PC-3 (cell line): Measurements from ENCODE around the gene PCNP. TPM values are rescaled to one million over a fixed set of nuclear protein-coding genes. Genes with fewer than 3 reads are reported as not detected.
"Not testable (repeated sequence)": the region's sequence is repeated elsewhere in the genome, so short reads cannot be mapped to it uniquely, and the experiment has no call there.

Source experiments
- ATAC-seq: fragments of 200-7000 bp; cut with Tn5 transposase; 2 replicates; pipeline ENCODE4 v1.9.1; 2020; ENCODE audit warnings: mild to moderate bottlenecking, moderate library complexity
- BruUV-seq: library from RNA; stranded (reverse); fragments of 400-500 nt; replicated peaks from 2 replicates; lab custom pipeline; 2021; lab: Mats Ljungman, UMichigan
- CTCF ChIA-PET: fragments of 300-600 bp; sonication (Branson Sonifier 250); formaldehyde crosslinking; loops from one replicate; lab custom pipeline; 2022; ENCODE audit warnings: antibody characterized with exemption; lab: Charles Lee
- POLR2A ChIA-PET: fragments of 300-600 bp; sonication (Branson Sonifier 250); formaldehyde crosslinking; loops from one replicate; lab custom pipeline; 2022; ENCODE audit warnings: antibody characterized with exemption; ENCODE audit not compliant: unreplicated experiment; lab: Charles Lee
- DNase-seq: peaks from one replicate; pipeline ENCODE4 v3.0.0-alpha.2; 2015
- H2AFZ ChIP-seq: fragments of 300-600 bp; sonication (generic); 2 replicates; pipeline ENCODE4 v1.6.0; 2016; ENCODE audit warnings: antibody characterized with exemption, low read length
- H3F3A ChIP-seq: fragments of 300-600 bp; sonication (generic); one replicate; pipeline ENCODE4 v1.6.0; 2017; ENCODE audit warnings: antibody characterized with exemption, low read length, control low read depth, mild to moderate bottlenecking; ENCODE audit not compliant: unreplicated experiment
- H3K27ac ChIP-seq: fragments of 300-600 bp; sonication (generic); 2 replicates; pipeline ENCODE4 v1.5.1; 2016; ENCODE audit warnings: mild to moderate bottlenecking, low read length
- H3K27me3 ChIP-seq: fragments of 300-600 bp; sonication (generic); 2 replicates; pipeline ENCODE4 v1.6.1; 2016; ENCODE audit warnings: low read length, mixed read lengths
- H3K36me3 ChIP-seq: fragments of 300-600 bp; sonication (generic); 2 replicates; pipeline ENCODE4 v1.6.1; 2016; ENCODE audit warnings: low read depth, mixed run types, low read length, mixed read lengths
- H3K4me1 ChIP-seq: fragments of 300-600 bp; sonication (generic); 2 replicates; pipeline ENCODE4 v1.5.1; 2016; ENCODE audit warnings: low read length; ENCODE audit not compliant: insufficient read depth
- H3K4me2 ChIP-seq: fragments of 300-600 bp; sonication (generic); 2 replicates; pipeline ENCODE4 v1.6.0; 2016; ENCODE audit warnings: low read length
- H3K4me3 ChIP-seq: fragments of 300-600 bp; sonication (generic); 2 replicates; pipeline ENCODE4 v1.5.1; 2016; ENCODE audit warnings: mild to moderate bottlenecking, low read length, mixed read lengths
- H3K79me2 ChIP-seq: fragments of 300-600 bp; sonication (generic); 2 replicates; pipeline ENCODE4 v1.6.1; 2017; ENCODE audit warnings: low read length, mixed read lengths
- H3K9ac ChIP-seq: fragments of 300-600 bp; sonication (generic); 2 replicates; pipeline ENCODE4 v1.6.0; 2016; ENCODE audit warnings: mild to moderate bottlenecking, low read length
- H3K9me2 ChIP-seq: fragments of 300-600 bp; sonication (generic); replicated peaks from 2 replicates; pipeline ENCODE4 v1.6.1; 2016; ENCODE audit warnings: mixed run types, low read length, mixed read lengths
- H3K9me3 ChIP-seq: fragments of 300-600 bp; sonication (generic); 2 replicates; pipeline ENCODE4 v1.6.1; 2016; ENCODE audit warnings: low read length, mixed read lengths
- H4K20me1 ChIP-seq: fragments of 300-600 bp; sonication (generic); 2 replicates; pipeline ENCODE4 v1.6.1; 2016; ENCODE audit warnings: low read length, mixed read lengths
- EZH2 ChIP-seq: fragments of 300-600 bp; sonication (generic); IDR thresholded peaks from one replicate; pipeline ENCODE4 v1.6.1; 2017; ENCODE audit warnings: antibody characterized with exemption, mild to moderate bottlenecking, low read length; ENCODE audit not compliant: unreplicated experiment
- EZH2phosphoT487 ChIP-seq: fragments of 300-600 bp; sonication (generic); IDR thresholded peaks from 2 replicates; pipeline ENCODE4 v1.6.1; 2018; ENCODE audit warnings: mild to moderate bottlenecking, antibody characterized with exemption, low read length, borderline replicate concordance
- intact Hi-C: fragments of 100-400 bp; cut with micrococcal nuclease; formaldehyde crosslinking; loops from 2 replicates; pipeline ENCODE4 v1.9.0; 2023
- total RNA-seq: library from RNA; depleted of rRNA; stranded (reverse); fragments of >200 nt; gene quantifications from 2 replicates; pipeline ENCODE4 v1.2.3, GENCODE V29; 2014
- TF ChIP-seq, protein P1 (sequence below): fragments of 300-600 bp; sonication (generic); conservative IDR thresholded peaks from 2 replicates; pipeline ENCODE4 v1.5.1; 2017; ENCODE audit warnings: antibody characterized with exemption, low read depth, mild to moderate bottlenecking, low read length

Gene PCNP
- total RNA-seq, 1 experiment from 2014 or later, result 71.1 TPM

DNA sequence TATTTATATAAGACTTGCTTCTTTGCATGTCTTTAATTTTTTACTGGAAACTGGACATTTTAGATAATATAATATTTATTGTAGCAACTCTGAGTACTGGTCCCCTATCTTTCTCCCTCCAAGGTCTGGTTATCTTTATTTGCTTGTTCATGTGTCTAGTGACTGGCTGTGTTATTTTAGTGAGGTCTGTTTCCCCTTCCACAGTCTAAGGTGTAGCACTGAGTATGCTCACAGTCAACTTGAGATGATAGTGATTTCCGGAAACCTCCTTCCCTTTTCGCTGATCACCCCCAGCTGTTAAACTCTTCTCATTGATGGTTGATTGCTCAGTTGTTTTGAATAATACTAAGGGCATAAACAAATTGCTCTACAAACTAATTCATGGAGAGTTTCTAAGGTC, 37.0 kb downstream of the PCNP start:
- ATAC-seq (no peak), DNase-seq (no peak)
- CTCF ChIA-PET, result no interaction called here
- Histone ChIP-seq H3K4me2 (no peak overlapping the region), H3K79me2 (no peaks in the 10 kb centered on the region), H3K9me3 (no peaks in the 10 kb centered on the region), H3K4me3 (no peak overlapping the region), H2AFZ (no peak overlapping the region), H3K4me1 (no peaks in the 10 kb centered on the region), H3K9ac (no peak overlapping the region), H4K20me1 (no peaks in the 10 kb centered on the region), H3F3A (no peaks in the 10 kb centered on the region), H3K9me2 (no peaks in the 10 kb centered on the region), H3K27me3 (no peaks in the 10 kb centered on the region), H3K27ac (no peak overlapping the region), H3K36me3 (no peaks in the 10 kb centered on the region)
- intact Hi-C loops, result no loop called here
- BruUV-seq, result no TSS peak
- POLR2A ChIA-PET, result no interaction called here
- TF ChIP-seq, protein P1, sequence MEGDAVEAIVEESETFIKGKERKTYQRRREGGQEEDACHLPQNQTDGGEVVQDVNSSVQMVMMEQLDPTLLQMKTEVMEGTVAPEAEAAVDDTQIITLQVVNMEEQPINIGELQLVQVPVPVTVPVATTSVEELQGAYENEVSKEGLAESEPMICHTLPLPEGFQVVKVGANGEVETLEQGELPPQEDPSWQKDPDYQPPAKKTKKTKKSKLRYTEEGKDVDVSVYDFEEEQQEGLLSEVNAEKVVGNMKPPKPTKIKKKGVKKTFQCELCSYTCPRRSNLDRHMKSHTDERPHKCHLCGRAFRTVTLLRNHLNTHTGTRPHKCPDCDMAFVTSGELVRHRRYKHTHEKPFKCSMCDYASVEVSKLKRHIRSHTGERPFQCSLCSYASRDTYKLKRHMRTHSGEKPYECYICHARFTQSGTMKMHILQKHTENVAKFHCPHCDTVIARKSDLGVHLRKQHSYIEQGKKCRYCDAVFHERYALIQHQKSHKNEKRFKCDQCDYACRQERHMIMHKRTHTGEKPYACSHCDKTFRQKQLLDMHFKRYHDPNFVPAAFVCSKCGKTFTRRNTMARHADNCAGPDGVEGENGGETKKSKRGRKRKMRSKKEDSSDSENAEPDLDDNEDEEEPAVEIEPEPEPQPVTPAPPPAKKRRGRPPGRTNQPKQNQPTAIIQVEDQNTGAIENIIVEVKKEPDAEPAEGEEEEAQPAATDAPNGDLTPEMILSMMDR, result no peak
- TF ChIP-seq EZH2 (no peak), EZH2phosphoT487 (no peak)

DNA sequence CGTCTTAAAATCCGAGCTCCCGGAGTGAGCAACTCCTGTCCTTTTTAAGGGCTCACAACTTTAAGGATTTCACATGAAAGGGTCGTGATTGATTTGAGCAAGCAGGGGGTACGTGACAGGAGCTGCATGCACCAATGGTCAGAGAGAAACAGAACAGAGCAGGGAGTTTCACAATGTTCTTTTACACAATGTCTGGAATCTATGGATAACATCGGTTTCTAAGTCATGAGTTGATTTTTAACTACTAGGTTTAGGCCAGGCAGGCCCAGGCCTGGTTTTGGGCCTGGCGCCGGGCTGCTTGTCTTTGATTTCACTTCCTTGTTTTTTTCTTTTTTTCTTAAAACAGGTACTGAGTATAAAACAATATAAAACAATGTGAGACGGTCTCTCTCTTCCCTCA, 39.0 kb downstream of the PCNP start:
- ATAC-seq, POLR2A ChIA-PET, H4K20me1 ChIP-seq, H3K27ac ChIP-seq, H3K4me3 ChIP-seq, DNase-seq, H3K79me2 ChIP-seq, H2AFZ ChIP-seq, CTCF ChIA-PET, H3K4me1 ChIP-seq, H3K9me3 ChIP-seq, intact Hi-C loops, H3K9ac ChIP-seq, BruUV-seq, H3F3A ChIP-seq, H3K27me3 ChIP-seq, H3K9me2 ChIP-seq, H3K4me2 ChIP-seq, H3K36me3 ChIP-seq: not testable (repeated sequence)

DNA sequence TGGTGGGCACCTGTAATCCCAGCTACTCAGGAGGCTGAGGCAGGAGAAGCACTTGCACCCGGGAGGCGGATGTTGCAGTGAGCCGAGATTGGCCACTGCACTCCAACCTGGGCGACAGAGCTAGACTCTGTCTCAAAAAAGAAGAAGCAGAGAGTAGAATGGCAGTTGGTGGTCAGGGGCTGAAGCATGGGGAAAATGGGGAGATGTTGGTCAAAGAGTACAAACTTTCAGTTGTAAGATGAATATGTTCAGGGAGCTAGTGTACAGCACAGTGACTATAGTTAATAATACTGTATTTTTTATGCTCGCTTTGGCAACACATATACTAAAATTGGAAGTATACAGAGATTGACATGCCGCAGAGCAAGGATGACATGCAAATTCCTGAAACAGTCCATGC, 41.5 kb downstream of the PCNP start:
- Histone ChIP-seq H3K27me3 (no peaks in the 10 kb centered on the region), H3K4me1 (no peaks in the 10 kb centered on the region), H3F3A (no peaks in the 10 kb centered on the region), H3K79me2 (no peaks in the 10 kb centered on the region), H3K4me2 (no peak overlapping the region), H3K4me3 (no peak overlapping the region), H2AFZ (no peak overlapping the region), H3K36me3 (no peaks in the 10 kb centered on the region), H3K9ac (no peak overlapping the region), H4K20me1 (no peaks in the 10 kb centered on the region), H3K9me2 (no peaks in the 10 kb centered on the region), H3K27ac (no peak overlapping the region), H3K9me3 (no peaks in the 10 kb centered on the region)
- POLR2A ChIA-PET, result interaction anchor here (0.6 kb wide), 1 partner anchor 16 kb away, joined by 3 read pairs; no protein-coding TSS in a partner anchor
- TF ChIP-seq, protein P1, result no peak
- TF ChIP-seq EZH2, result no peak
- intact Hi-C loops, result no loop called here
- DNase-seq (no peak), ATAC-seq (no peak)
- BruUV-seq, result no TSS peak
- CTCF ChIA-PET, result no interaction called here
